Nephron progenitor cell (in vitro differentiated cells): ENCODE data around the gene IL1RAPL2.
"Not testable (repeated sequence)": the region's sequence is repeated elsewhere in the genome, so short reads cannot be mapped to it uniquely, and the experiment has no call there.

Experiments
- DNase-seq: peaks from one replicate; pipeline ENCODE4 v3.0.0; 2021
- H3K27ac Mint-ChIP-seq: 2 replicates; pipeline ENCODE4 v1.8.0; 2021; ENCODE audit warnings: mild to moderate bottlenecking, moderate library complexity, mixed read lengths
- H3K27me3 Mint-ChIP-seq: 2 replicates; pipeline ENCODE4 v1.8.0; 2021; ENCODE audit warnings: mild to moderate bottlenecking, low read depth, mixed read lengths; ENCODE audit not compliant: poor library complexity
- H3K36me3 Mint-ChIP-seq: 2 replicates; pipeline ENCODE4 v1.8.0; 2021; ENCODE audit warnings: low read depth, mixed read lengths
- H3K4me1 Mint-ChIP-seq: 2 replicates; pipeline ENCODE4 v1.8.0; 2021; ENCODE audit warnings: mixed read lengths
- H3K4me3 Mint-ChIP-seq: 2 replicates; pipeline ENCODE4 v1.8.0; 2021; ENCODE audit warnings: mild to moderate bottlenecking, moderate library complexity, mixed read lengths
- H3K9me3 Mint-ChIP-seq: 2 replicates; pipeline ENCODE4 v1.8.0; 2021; ENCODE audit warnings: mild to moderate bottlenecking, moderate library complexity, mixed read lengths
- TF ChIP-seq, protein P1 (sequence below): fragments of 200-600 bp; sonication (generic); IDR thresholded peaks from 2 replicates; pipeline ENCODE4 v1.5.0; 2021; ENCODE audit warnings: antibody characterized with exemption

IL1RAPL2 gene

DNA sequence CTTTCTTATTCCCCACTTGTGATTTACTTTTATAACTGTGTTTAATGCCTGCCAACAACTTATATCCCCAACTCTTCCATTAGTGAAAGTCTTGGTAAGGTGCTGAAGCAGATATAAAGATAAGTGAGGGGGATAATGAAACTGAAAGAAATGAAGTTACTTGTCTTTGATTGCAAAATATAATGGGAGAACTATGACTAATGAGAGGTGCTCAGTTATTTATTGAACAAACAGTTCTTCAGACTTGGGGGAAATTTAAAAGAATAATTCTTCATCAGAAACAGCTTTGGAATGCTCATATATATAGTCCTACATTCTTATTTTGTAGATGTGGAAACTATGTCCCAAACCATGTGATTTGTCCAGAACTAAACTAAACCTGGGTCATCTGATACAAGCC, 441.0 kb downstream of the IL1RAPL2 start:
- TF ChIP-seq, protein P1, sequence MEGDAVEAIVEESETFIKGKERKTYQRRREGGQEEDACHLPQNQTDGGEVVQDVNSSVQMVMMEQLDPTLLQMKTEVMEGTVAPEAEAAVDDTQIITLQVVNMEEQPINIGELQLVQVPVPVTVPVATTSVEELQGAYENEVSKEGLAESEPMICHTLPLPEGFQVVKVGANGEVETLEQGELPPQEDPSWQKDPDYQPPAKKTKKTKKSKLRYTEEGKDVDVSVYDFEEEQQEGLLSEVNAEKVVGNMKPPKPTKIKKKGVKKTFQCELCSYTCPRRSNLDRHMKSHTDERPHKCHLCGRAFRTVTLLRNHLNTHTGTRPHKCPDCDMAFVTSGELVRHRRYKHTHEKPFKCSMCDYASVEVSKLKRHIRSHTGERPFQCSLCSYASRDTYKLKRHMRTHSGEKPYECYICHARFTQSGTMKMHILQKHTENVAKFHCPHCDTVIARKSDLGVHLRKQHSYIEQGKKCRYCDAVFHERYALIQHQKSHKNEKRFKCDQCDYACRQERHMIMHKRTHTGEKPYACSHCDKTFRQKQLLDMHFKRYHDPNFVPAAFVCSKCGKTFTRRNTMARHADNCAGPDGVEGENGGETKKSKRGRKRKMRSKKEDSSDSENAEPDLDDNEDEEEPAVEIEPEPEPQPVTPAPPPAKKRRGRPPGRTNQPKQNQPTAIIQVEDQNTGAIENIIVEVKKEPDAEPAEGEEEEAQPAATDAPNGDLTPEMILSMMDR, result no peak
- Mint-ChIP-seq H3K9me3 (peaks cover 17% of the 10 kb centered on the region), H3K4me3 (no peak overlapping the region), H3K4me1 (no peaks in the 10 kb centered on the region), H3K27me3 (no peaks in the 10 kb centered on the region), H3K27ac (no peak overlapping the region), H3K36me3 (no peaks in the 10 kb centered on the region)
- no peak for DNase-seq

DNA sequence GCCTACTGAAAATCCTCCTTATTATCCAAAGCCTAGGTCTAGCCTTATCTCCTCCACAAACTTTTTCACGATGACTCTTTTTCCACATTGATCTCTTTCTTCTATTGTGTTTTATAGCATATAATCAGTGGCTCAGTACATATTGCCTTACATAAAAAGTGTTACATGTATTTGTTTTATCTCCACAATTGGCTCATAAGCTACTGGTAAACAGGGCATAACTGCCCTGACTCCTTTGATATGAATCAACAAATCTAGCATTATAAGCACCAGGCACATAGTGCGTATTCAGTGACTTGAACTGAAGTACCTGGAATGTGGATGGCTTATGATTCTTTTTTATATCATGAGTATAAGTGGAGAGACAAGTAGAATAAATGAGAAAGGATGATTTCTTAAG, 447.7 kb downstream of the IL1RAPL2 start:
- DNase-seq, result no peak
- Mint-ChIP-seq H3K9me3 (peaks cover 10% of the 10 kb centered on the region), H3K4me1 (no peaks in the 10 kb centered on the region), H3K27ac (no peak overlapping the region), H3K27me3 (no peaks in the 10 kb centered on the region), H3K36me3 (no peaks in the 10 kb centered on the region), H3K4me3 (no peak overlapping the region)
- TF ChIP-seq, protein P1, result no peak

DNA sequence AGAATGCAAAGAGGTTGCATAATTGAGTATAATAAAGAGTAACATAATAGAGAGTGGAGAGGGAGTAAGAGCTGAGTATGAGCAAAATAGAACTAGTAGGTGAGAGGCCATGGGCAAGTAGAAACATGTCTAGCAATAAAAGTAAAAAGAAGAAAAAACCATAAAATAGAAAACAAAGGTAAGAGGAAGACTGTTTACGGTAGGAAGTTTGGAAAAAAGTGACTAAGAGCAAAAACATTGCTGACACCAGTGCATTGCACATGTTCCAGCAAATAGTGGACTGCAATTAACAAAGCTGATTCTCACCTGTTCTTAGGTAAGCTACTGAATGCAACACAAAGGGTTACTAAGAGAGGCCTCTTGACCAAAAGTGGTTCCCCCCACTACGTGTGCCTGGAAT, 451.6 kb downstream of the IL1RAPL2 start:
- Mint-ChIP-seq H3K4me3 (no peak overlapping the region), H3K4me1 (no peaks in the 10 kb centered on the region), H3K9me3 (peaks cover 4% of the 10 kb centered on the region), H3K27me3 (no peaks in the 10 kb centered on the region), H3K27ac (no peak overlapping the region), H3K36me3 (no peaks in the 10 kb centered on the region)
- no peak for DNase-seq
- TF ChIP-seq, protein P1, result no peak

DNA sequence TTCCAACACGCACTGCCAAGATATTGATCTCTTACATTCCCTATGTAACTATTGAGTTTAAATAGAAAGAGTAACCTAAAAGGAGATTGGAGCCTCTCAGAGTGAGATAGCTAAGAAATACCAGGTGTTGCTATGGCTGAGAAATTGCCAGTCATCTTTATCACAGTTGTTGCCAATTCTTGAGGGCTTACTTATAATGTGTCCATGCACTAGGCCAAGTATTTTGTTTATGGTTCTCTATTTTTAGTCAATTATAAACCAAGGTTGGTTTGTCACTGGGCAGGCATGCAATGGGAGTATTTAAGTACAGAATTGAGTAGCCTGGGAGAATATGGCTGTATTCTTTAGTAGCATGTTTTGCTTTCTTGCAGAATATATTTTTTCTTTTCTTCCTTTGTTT, 452.9 kb downstream of the IL1RAPL2 start:
- no peaks in the 10 kb centered on the region for H3K36me3 Mint-ChIP-seq
- TF ChIP-seq, protein P1, result no peak
- no peak overlapping the region for H3K27ac Mint-ChIP-seq
- no peaks in the 10 kb centered on the region for H3K4me1 Mint-ChIP-seq
- no peaks in the 10 kb centered on the region for H3K27me3 Mint-ChIP-seq
- H3K9me3 Mint-ChIP-seq, result peaks cover 4% of the 10 kb centered on the region
- H3K4me3 Mint-ChIP-seq, result no peak overlapping the region
- no peak for DNase-seq

DNA sequence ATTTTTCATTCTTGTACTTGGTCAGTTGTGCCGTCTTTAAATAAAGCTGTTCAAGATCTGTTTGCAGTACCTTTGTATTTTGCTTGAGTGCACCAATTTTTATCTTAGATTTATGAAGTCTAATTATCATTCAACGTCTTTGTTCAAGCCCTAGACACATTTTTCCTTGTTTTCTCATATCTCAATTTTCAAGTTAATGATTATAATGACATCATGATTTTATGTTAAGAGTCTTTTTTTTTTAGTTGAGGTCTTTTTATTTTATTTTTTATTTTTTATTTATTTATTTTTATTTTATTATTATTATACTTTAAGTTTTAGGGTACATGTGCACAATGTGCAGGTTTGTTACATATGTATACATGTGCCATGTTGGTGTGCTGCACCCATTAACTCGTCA, 463.0 kb downstream of the IL1RAPL2 start:
- not testable (repeated sequence) for H3K36me3 Mint-ChIP-seq, H3K27ac Mint-ChIP-seq, H3K27me3 Mint-ChIP-seq, H3K4me1 Mint-ChIP-seq, H3K4me3 Mint-ChIP-seq, DNase-seq
- H3K9me3 Mint-ChIP-seq, result peaks cover 40% of the 10 kb centered on the region

DNA sequence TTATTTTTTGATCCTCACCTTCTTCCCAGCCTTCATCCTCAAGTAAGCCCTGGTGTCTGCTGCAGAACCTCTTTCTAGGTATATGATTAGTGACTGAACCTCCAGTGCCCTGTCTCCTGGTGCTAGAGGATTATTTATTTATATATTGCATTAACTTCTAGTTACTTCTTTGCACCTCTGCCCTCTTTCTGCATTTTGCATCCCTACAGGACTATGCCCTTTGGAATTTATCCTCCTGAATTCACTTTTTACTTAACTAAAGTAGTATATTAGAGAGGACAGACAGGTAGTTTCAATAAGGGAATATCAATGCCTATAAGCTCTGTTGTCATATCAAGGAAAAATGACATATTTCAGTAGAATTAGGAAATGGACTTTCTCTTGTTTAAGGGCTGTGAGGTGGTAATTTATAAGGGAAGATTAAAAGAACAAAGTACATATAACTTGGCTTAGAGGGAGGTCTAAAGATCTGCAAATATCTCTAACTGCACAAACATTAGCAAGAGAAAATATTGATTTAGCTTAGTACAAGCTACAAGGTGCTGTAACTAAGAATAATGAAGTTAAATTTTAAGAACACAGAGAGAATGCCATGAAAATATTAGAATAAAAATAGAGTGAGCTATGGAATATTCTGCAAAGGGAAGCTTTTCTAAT, 472.8 kb downstream of the IL1RAPL2 start:
- H3K4me3 Mint-ChIP-seq, result no peak overlapping the region
- no peaks in the 10 kb centered on the region for H3K4me1 Mint-ChIP-seq
- no peaks in the 10 kb centered on the region for H3K36me3 Mint-ChIP-seq
- H3K9me3 Mint-ChIP-seq, result peaks cover 20% of the 10 kb centered on the region
- H3K27me3 Mint-ChIP-seq, result no peaks in the 10 kb centered on the region
- H3K27ac Mint-ChIP-seq, result no peak overlapping the region
- DNase-seq, result no peak
- TF ChIP-seq, protein P1, result no peak
